Measurements from ENCODE around the gene GPR37.

DNA sequence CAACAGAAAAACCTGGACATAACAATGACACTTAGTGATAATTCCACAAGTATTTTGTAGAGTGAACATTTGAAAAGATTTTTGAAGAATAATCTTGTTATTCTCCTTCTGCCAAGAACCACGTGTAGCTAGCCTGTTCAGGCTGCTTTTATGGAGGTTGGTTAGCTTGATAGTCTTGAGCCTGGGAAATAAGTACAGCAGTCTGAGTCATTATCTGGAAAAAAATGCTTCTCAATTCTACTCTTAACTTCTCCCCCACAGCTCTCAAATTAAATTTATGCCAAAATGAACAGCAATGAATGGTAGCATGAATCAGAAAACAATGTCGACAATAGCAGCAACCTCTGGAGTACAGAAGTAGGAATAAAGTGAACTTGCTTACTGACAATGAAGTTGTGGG lies 63.2 kb downstream of the GPR37 start:
- TF ChIP-seq CTCF (IDR thresholded peaks at IDR 0.05; ENCODE audit: low read depth, low read length) (no peak), POLR2A (IDR thresholded peaks at IDR 0.05; ENCODE audit: extremely low read depth, insufficient read length) (no peak)

Measured in NB4 (cell line).